Motor neuron (in vitro differentiated cells): Measurements from ENCODE around the gene PSTPIP2. TPM values are rescaled to one million over a fixed set of nuclear protein-coding genes. Genes with fewer than 3 reads are reported as not detected.
"Not testable (repeated sequence)": the region's sequence is repeated elsewhere in the genome, so short reads cannot be mapped to it uniquely, and the experiment has no call there.

ENCODE experiments used
- ATAC-seq, 8 experiments: fragments of 200-7000 bp; cut with Tn5 transposase; replicated peaks in 6 of 8; 2 replicates each; pipeline ENCODE4 v1.8.0; 2021; ENCODE audit warnings: mild to moderate bottlenecking in 8 of 8, moderate library complexity in 8 of 8
- H3K27ac ChIP-seq, 2 donors: fragments of 250-450 bp; sonication (Bioruptor Pico); 2 replicates each; pipeline ENCODE4 v1.9.0; 2021; ENCODE audit warnings: antibody characterized with exemption in 2 of 2, mild to moderate bottlenecking in 2 of 2, moderate library complexity in 1 of 2
- H3K4me1 ChIP-seq, 2 donors: fragments of 250-450 bp; sonication (Bioruptor Pico); replicated peaks in 1 of 2; 2 replicates each; pipeline ENCODE4 v1.6.1; 2021; ENCODE audit warnings: antibody characterized with exemption in 2 of 2, mild to moderate bottlenecking in 2 of 2, moderate library complexity in 1 of 2
- H3K4me3 ChIP-seq, 5 donors: fragments of 250-450 bp; sonication (Bioruptor Pico); 2 replicates each; pipeline ENCODE4 v1.9.0; 2021; ENCODE audit warnings: antibody characterized with exemption in 5 of 5, mild to moderate bottlenecking in 5 of 5, moderate library complexity in 4 of 5
- WGBS, 10 experiments: fragments of 450-650 bp; shearing (Covaris generic); methylation state at CpG; one replicate each; pipeline ENCODE4 v1.0.0; 2022; 5-methylcytosine and 5-hydroxymethylcytosine counted together
- in situ Hi-C, 9 experiments: fragments of 400-800 bp; cut with MboI; loops; one replicate each; pipeline ENCODE4 v1.15.0; 2021; ENCODE audit warnings: low sequenced_read_pairs in 9 of 9, low pct_unique_long_range_greater_than_20kb in 2 of 9; ENCODE audit not compliant: unreplicated experiment in 9 of 9
- total RNA-seq, 8 experiments: library from RNA; unstranded; fragments of 300-600 nt; gene quantifications; 2 replicates each; pipeline versions ENCODE4 v1.2.3 to v1.2.4, GENCODE V29; 2022

The PSTPIP2 gene
- total RNA-seq, 8 experiments from 2014 or later = 0.81 to 7.0 (median 2.8) TPM

DNA sequence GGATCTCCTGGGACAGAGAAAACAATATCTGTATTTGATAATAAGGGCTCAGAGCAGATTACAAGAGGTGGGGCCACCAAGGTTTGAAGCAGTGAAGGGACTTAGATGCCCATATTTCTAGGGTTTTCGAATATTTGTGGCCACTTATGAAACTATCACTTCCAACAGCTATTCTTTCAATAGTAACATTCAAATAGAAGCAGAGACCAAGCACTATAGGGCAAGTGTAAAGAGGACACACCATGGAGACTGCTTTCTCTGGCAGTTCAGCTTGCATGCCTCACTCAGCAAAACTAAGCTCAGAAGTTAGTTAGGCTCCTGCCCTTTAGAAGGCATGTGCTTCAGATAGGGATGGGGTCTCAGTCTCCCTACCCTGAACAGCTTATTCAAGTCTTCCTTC is 10.3 kb downstream of the PSTPIP2 start:
- Histone ChIP-seq H3K4me1 (no peaks in the 10 kb centered on the region), H3K4me3 (no peak overlapping the region), H3K27ac (no peak overlapping the region)
- WGBS, 10 experiments = 71 to 100% (median 80%) methylated on average over 1 of the region's 1 CpG; no CpG with 5 or more reads in 5 of the 10 experiments
- in situ Hi-C loops = loop anchor here in 2 of 9 experiments (25.0 kb wide), 1 partner anchor 399 kb away; no protein-coding TSS in a partner anchor
- no peak for ATAC-seq

DNA sequence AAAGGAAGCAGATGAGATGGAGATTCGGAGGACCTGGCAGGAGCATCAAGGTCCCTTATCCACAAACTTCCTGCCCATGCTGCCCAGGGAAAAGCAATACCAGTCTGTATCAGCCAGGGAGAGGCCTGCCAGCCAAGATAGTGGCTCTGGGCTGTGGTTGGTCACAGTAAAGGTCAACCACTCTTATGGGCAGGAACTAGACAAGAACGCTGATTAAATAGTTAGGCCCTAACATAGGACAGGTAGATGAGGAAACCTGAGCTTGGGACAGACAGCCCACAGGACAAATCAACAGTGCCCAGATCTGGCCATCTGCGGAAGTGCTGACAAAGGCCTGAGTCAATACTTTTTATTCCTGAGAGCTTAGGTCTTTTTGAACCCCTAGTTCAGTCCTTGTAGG is 10.7 kb downstream of the PSTPIP2 start:
- H3K27ac ChIP-seq = no peak overlapping the region
- H3K4me3 ChIP-seq = no peak overlapping the region
- no peak for ATAC-seq
- in situ Hi-C loops = loop anchor here in 2 of 9 experiments (25.0 kb wide), 1 partner anchor 399 kb away; no protein-coding TSS in a partner anchor
- H3K4me1 ChIP-seq = no peaks in the 10 kb centered on the region
- WGBS, 10 experiments = 85 to 100% (median 100%) methylated on average over 1 to 2 of the region's 3 CpGs; no CpG with 5 or more reads in 6 of the 10 experiments

GRCh38 chr18:46060359-46060841 is 11.7 kb downstream of the PSTPIP2 start:
- Histone ChIP-seq H3K4me1 (no peaks in the 10 kb centered on the region), H3K27ac (no peak overlapping the region), H3K4me3 (no peak overlapping the region)
- no peak for ATAC-seq
- in situ Hi-C loops = loop anchor here in 2 of 9 experiments (25.0 kb wide), 1 partner anchor 398 kb away; no protein-coding TSS in a partner anchor
- whole genome bisulfite sequencing, 10 experiments = 50 to 100% (median 90%) methylated on average over 1 to 3 of the region's 3 CpGs

DNA sequence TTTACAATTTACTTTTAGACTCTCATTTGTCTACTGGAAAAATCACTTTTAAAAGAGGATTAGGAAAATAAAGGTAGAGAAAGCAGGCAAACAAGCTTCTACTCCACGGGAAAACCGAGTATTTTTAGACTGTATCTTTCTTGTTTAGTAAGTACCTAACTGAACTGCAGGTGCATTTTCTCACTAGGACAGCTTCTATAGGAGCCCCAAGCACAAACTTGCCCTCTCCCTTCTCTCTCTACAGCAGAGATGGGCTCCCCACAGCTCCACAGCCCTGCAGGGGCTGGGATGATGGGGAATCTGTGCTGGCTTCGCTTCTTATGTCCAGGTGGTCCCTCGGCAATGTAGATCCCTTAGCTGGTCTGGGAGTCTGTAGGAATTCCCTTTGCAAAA is 16.2 kb downstream of the PSTPIP2 start:
- no peaks in the 10 kb centered on the region for H3K4me1 ChIP-seq
- ATAC-seq = no peak
- no peak overlapping the region for H3K27ac ChIP-seq
- in situ Hi-C loops = loop anchor here in 2 of 9 experiments (25.0 kb wide), 1 partner anchor 394 kb away; no protein-coding TSS in a partner anchor
- H3K4me3 ChIP-seq = no peak overlapping the region
- WGBS, 10 experiments = 28 to 100% (median 63%) methylated on average over 1 to 4 of the region's 4 CpGs; no CpG with 5 or more reads in 1 of the 10 experiments

GRCh38 chr18:46054956-46055837 is 16.9 kb downstream of the PSTPIP2 start:
- WGBS, 10 experiments = 40 to 100% (median 83%) methylated on average over 1 to 5 of the region's 6 CpGs
- H3K4me1 ChIP-seq = no peaks in the 10 kb centered on the region
- H3K4me3 ChIP-seq = no peak overlapping the region
- in situ Hi-C loops = loop anchor here in 2 of 9 experiments (25.0 kb wide), 1 partner anchor 393 kb away; no protein-coding TSS in a partner anchor
- no peak overlapping the region for H3K27ac ChIP-seq
- ATAC-seq = no peak

GRCh38 chr18:46053368-46054095 is 18.5 kb downstream of the PSTPIP2 start:
- WGBS, 10 experiments = 29 to 92% (median 79%) methylated on average over 1 to 6 of the region's 6 CpGs
- Histone ChIP-seq H3K4me1 (no peaks in the 10 kb centered on the region), H3K27ac (no peak overlapping the region), H3K4me3 (no peak overlapping the region)
- in situ Hi-C loops = loop anchor here in 2 of 9 experiments (25.0 kb wide), 1 partner anchor 391 kb away; no protein-coding TSS in a partner anchor
- ATAC-seq = peak in 2 of 8 experiments; percentile 54 to 77

GRCh38 chr18:46051731-46052461 is 20.2 kb downstream of the PSTPIP2 start:
- Histone ChIP-seq H3K27ac (no peak overlapping the region), H3K4me1 (no peaks in the 10 kb centered on the region), H3K4me3 (no peak overlapping the region)
- in situ Hi-C loops = loop anchor here in 2 of 9 experiments (25.0 kb wide), 1 partner anchor 390 kb away; no protein-coding TSS in a partner anchor
- ATAC-seq = peak in 2 of 8 experiments; percentile 53 to 72
- WGBS, 10 experiments = 0 to 100% (median 80%) methylated on average over 1 to 5 of the region's 6 CpGs; no CpG with 5 or more reads in 1 of the 10 experiments

- Histone ChIP-seq H3K4me3 (no peak overlapping the region), H3K4me1 (no peaks in the 10 kb centered on the region), H3K27ac (no peak overlapping the region)
- in situ Hi-C loops = loop anchor here in 2 of 9 experiments (25.0 kb wide), 1 partner anchor 388 kb away; no protein-coding TSS in a partner anchor
- ATAC-seq = no peak
- 80 to 100% (median 93%) methylated on average over 2 to 5 of the region's 5 CpGs; no CpG with 5 or more reads in 2 of the 10 experiments for WGBS, 10 experiments
Measured at GRCh38 chr18:46050268-46050667, 21.8 kb downstream of the PSTPIP2 start.

GRCh38 chr18:46048641-46049040 is 23.4 kb downstream of the PSTPIP2 start:
- 43 to 100% (median 93%) methylated on average over 1 of the region's 1 CpG; no CpG with 5 or more reads in 2 of the 10 experiments for WGBS, 10 experiments
- Histone ChIP-seq H3K4me3 (no peak overlapping the region), H3K4me1 (no peaks in the 10 kb centered on the region), H3K27ac (no peak overlapping the region)
- in situ Hi-C loops = no loop called here
- ATAC-seq = no peak

- 84 to 100% (median 93%) methylated on average over 3 to 12 of the region's 13 CpGs; no CpG with 5 or more reads in 1 of the 10 experiments for whole genome bisulfite sequencing, 10 experiments
- ATAC-seq, H3K27ac ChIP-seq, in situ Hi-C loops, H3K4me3 ChIP-seq, H3K4me1 ChIP-seq: not testable (repeated sequence)
Measured at GRCh38 chr18:46047369-46047768, 24.7 kb downstream of the PSTPIP2 start.

GRCh38 chr18:46046688-46047087 is 25.4 kb downstream of the PSTPIP2 start:
- no peaks in the 10 kb centered on the region for H3K4me1 ChIP-seq
- WGBS, 10 experiments = 63 to 100% (median 100%) methylated on average over 1 to 2 of the region's 2 CpGs; no CpG with 5 or more reads in 2 of the 10 experiments

GRCh38 chr18:46046126-46046525 is 25.9 kb downstream of the PSTPIP2 start:
- WGBS, 10 experiments = 80 to 100% (median 88%) methylated on average over 1 to 6 of the region's 6 CpGs; no CpG with 5 or more reads in 5 of the 10 experiments
- Histone ChIP-seq H3K4me3 (no peak overlapping the region), H3K27ac (no peak overlapping the region), H3K4me1 (no peaks in the 10 kb centered on the region)
- peak in 1 of 8 experiments; percentile 11 for ATAC-seq
- in situ Hi-C loops = no loop called here

More at GRCh38 chr18:46046688-46047087, 25.4 kb downstream of the PSTPIP2 start:
- Histone ChIP-seq H3K27ac (no peak overlapping the region), H3K4me3 (no peak overlapping the region)
- in situ Hi-C loops = no loop called here
- ATAC-seq = peak in 3 of 8 experiments; percentile 40 to 59 (median 53)
